Neutrophil (primary cell): ENCODE results near the gene CFAP77.

Experiments used
- H3K27ac ChIP-seq: fragments of 200-600 bp; sonication (generic); 2 replicates; pipeline ENCODE4 v1.5.1; 2016; ENCODE audit warnings: mild to moderate bottlenecking, moderate library complexity
- H3K27me3 ChIP-seq: fragments of 200-600 bp; sonication (generic); 2 replicates; pipeline ENCODE4 v1.6.0; 2016; ENCODE audit warnings: mild to moderate bottlenecking
- H3K36me3 ChIP-seq: fragments of 200-600 bp; sonication (generic); 2 replicates; pipeline ENCODE4 v1.5.1; 2017
- H3K4me1 ChIP-seq, 2 experiments: fragments of 200-600 bp in 1 of 2; sonication (generic) in 1 of 2; 1 replicate in 1 of 2; 2 replicates in 1 of 2; pipeline versions ENCODE4 v1.5.1 to v1.6.1; 2013 to 2016; ENCODE audit warnings: low read depth in 1 of 2, low read length in 1 of 2, mild to moderate bottlenecking in 1 of 2, moderate library complexity in 1 of 2; ENCODE audit not compliant: control insufficient read depth in 1 of 2, insufficient read depth in 1 of 2
- H3K4me3 ChIP-seq, 2 experiments: fragments of 200-600 bp in 1 of 2; sonication (generic) in 1 of 2; 1 replicate in 1 of 2; 2 replicates in 1 of 2; pipeline ENCODE4 v1.5.1; 2013 to 2016; ENCODE audit warnings: low read depth in 1 of 2, low read length in 1 of 2, mild to moderate bottlenecking in 1 of 2, moderate library complexity in 1 of 2
- H3K9me3 ChIP-seq: fragments of 200-600 bp; sonication (generic); 2 replicates; pipeline ENCODE4 v1.5.1; 2016
- CTCF ChIP-seq: fragments of 200-600 bp; sonication (generic); IDR thresholded peaks from 2 replicates; pipeline ENCODE4 v1.5.1; 2016; ENCODE audit warnings: antibody characterized with exemption

CFAP77 gene

DNA sequence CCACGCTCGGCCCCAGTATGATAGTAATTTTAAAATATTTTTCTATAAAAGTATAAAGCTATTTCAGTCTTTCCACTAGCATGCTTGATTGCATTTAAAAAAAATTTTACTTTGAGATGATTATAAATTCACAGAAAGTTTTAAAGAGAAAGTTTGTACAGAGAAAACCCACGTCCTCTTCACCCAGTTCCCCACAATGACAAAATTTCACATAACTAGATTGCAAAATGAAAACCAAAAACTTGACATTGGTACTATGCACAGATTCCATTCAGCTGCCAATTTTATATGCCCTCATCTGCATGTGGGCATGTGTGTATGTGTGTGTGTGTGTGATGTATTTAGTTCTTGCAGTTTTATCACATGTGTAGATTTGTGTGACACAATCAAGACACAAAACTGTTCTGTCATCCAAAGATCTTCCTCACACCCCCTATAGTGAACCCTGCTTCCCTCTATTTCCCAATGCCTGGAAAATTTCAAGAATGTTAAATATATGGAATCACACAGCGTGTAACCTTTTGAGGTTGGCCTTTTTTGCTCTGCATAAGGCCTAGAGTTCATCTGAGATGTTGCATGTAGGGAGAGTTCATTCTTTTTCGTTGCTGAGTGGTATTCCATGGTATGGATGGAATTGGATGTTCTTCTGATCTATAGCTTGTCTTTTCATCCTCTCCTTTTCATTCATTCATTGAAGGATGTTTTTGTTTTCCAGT, 115.5 kb downstream of the CFAP77 start:
- no peak overlapping the region for H3K4me3 ChIP-seq
- peaks cover 3% of the 10 kb centered on the region for H3K27me3 ChIP-seq
- no peak for TF ChIP-seq CTCF

DNA sequence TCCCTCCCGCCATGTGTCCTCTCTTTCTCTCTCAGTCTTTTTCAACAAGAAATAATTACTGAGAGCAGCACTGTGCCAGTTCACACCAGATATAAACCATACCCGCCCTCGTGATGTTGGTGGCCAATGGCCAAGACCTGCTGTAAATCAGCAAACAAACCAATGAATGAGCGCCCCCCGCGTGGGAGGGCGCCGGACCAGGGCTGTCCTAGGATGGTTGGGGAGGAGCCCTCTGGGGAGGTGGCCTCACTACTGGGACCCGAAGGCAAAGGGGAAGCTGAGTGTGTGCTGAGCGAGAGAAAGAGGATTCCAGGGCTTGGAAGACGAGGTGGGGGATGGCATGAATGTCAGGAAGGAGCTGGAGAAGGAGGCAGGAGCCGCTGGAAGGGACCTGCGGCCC, 121.2 kb downstream of the CFAP77 start:
- Histone ChIP-seq H3K4me1 (no peaks in the 10 kb centered on the region), H3K36me3 (no peaks in the 10 kb centered on the region), H3K27me3 (peaks cover 25% of the 10 kb centered on the region), H3K27ac (no peak overlapping the region), H3K9me3 (no peaks in the 10 kb centered on the region), H3K4me3 (no peak overlapping the region)
- no peak for TF ChIP-seq CTCF

More for the DNA sequence above, 115.5 kb downstream of the CFAP77 start:
- Histone ChIP-seq H3K9me3 (no peaks in the 10 kb centered on the region), H3K4me1 (no peaks in the 10 kb centered on the region), H3K27ac (no peak overlapping the region), H3K36me3 (no peaks in the 10 kb centered on the region)

DNA sequence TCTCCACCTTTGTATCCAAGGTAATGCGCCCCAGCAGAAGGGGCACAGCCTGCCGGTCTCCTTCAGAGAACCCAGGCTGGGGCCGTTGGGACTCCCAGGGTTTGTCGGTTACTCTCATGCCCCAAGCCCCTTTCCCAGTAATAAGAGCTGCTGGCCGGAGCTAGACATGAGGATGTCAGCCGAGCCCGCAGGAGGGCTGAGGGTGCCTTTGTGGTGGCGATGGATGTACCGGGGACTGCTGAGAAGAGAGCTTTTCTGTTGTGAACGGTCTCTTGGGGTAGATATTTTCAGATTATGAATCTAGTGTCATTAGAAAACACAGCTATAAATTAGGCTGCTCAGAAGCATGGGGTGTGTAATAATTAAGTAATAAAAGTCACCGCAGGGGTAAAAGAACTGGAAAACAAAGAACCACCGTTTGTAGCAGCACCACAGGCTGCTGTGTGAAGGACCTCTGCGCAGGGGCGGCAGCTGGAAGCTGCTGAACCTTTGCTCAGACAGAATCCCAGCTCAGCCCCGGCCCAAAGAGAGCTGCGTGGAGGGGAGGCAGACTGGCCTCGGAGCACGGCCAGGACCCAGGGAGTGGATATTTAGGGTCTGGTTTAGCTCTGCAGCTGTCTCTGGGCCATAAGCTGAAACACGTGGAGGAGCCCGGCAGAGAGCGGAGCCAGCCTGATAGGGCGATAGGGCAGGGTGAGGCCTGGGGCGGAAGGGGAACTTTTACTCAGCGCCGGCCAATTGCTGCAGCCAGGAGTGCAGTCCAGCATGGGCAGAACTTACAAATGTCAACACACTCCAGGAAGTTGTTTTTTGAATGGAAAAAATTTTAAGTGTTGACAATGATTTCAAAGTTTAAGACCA, 121.9 kb downstream of the CFAP77 start:
- Histone ChIP-seq H3K27me3 (peaks cover 25% of the 10 kb centered on the region), H3K27ac (no peak overlapping the region), H3K4me3 (no peak overlapping the region), H3K36me3 (no peaks in the 10 kb centered on the region), H3K4me1 (no peaks in the 10 kb centered on the region), H3K9me3 (no peaks in the 10 kb centered on the region)
- TF ChIP-seq CTCF, result no peak

DNA sequence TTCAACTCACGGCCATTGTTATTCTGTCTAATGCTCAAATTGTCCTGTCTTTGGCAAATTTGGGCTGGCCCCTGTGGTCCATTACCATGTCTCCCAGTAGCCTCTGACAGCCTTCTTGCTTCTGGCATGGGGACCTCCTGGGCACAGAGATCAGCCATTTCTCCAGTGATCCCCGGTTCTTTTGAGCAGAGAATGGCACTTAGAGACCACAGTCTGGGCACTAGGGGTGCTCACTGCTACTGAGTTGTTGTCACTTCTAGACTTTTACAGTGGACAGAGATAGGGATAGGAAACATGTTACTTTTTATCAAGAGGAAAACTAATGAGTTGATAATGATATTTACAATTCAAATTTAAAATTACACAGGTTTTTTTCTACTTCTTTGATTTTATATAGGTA, 124.8 kb downstream of the CFAP77 start:
- Histone ChIP-seq H3K4me1 (no peaks in the 10 kb centered on the region), H3K36me3 (no peaks in the 10 kb centered on the region), H3K27me3 (peaks cover 25% of the 10 kb centered on the region), H3K27ac (no peak overlapping the region), H3K4me3 (no peak overlapping the region), H3K9me3 (no peaks in the 10 kb centered on the region)
- no peak for TF ChIP-seq CTCF

DNA sequence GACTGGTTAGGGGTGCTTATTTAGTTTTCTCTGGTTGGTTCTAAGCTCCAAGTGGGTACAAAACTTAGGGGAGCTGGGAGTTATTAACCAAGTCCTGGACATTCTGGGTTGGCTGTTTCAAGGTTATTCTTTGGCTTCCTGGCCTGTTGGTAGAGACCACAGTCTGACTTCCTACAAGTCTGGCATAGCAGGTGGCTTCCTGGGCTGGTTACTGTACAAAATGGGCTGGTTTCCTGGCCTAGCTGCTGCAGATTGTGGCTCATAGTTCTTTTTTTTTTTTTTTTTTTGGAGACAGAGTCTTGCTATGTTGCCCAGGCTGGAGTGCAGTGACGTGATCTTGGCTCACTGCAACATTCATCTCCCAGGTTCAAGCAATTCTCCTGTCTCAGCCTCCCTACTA, 126.1 kb downstream of the CFAP77 start:
- TF ChIP-seq CTCF, result no peak
- no peak overlapping the region for H3K4me3 ChIP-seq
- no peaks in the 10 kb centered on the region for H3K36me3 ChIP-seq
- H3K27ac ChIP-seq, result no peak overlapping the region
- H3K9me3 ChIP-seq, result no peaks in the 10 kb centered on the region
- peaks cover 16% of the 10 kb centered on the region for H3K27me3 ChIP-seq
- no peaks in the 10 kb centered on the region for H3K4me1 ChIP-seq
